ENCODE measurements around the gene PSPN. TPM values are rescaled to one million over a fixed set of nuclear protein-coding genes. Genes with fewer than 3 reads are reported as not detected.

The PSPN gene
- total and polyA plus RNA-seq, 9 of the 15 experiments (the other 6 are each of a cell fraction or from before 2014, with no cell fraction given), result 0.21 to 1.1 (median 0.58) TPM

- no peak for TF ChIP-seq ATF4 (CRISPR knock-in tag; IDR thresholded peaks at IDR 0.05)
- TF ChIP-seq CGGBP1 (CRISPR knock-in tag; IDR thresholded peaks at IDR 0.05), result no peak
- no peak for TF ChIP-seq ETV6 (IDR thresholded peaks at IDR 0.05; ENCODE audit: borderline replicate concordance in 1 of 2, low read depth in 2 of 2, low read length in 1 of 2)
- no peak for TF ChIP-seq ETV6 (CRISPR knock-in tag; IDR thresholded peaks at IDR 0.05; ENCODE audit: borderline replicate concordance)
- TF ChIP-seq TAF7 (tag; IDR thresholded peaks at IDR 0.05), result peak; percentile 80
- no peak for TF ChIP-seq MEF2A (IDR thresholded peaks at IDR 0.05; ENCODE audit: control insufficient read depth, low read depth, low read length)
- TF ChIP-seq LEF1 (IDR thresholded peaks at IDR 0.05), result peak; percentile 88; the same call in 1 of the 2 replicates
- TF ChIP-seq BRD9 (IDR thresholded peaks at IDR 0.05; ENCODE audit: low read depth, partially characterized antibody), result no peak
- peak; percentile 78 for TF ChIP-seq SMARCA5 (IDR thresholded peaks at IDR 0.05)
- peak; percentile 25; the same call in 1 of the 2 replicates for TF ChIP-seq NBN (IDR thresholded peaks at IDR 0.05; ENCODE audit: low read depth)
- TF ChIP-seq FOXO4 (CRISPR knock-in tag; IDR thresholded peaks at IDR 0.05), result no peak
- no peak for TF ChIP-seq COPS2 (conservative IDR thresholded peaks at IDR 0.05)
- no peak for TF ChIP-seq HDAC8 (tag; IDR thresholded peaks at IDR 0.05)
- no peak for TF ChIP-seq REST (IDR thresholded peaks at IDR 0.05; ENCODE audit: borderline replicate concordance)
- TF ChIP-seq REST (CRISPR knock-in tag; IDR thresholded peaks at IDR 0.05; ENCODE audit: low read depth), result 0 out of 2 replicates have a peak, but pooled peaks have one; percentile 59
- no peak for TF ChIP-seq ZNF436 (CRISPR knock-in tag; IDR thresholded peaks at IDR 0.05)
- no peak for TF ChIP-seq NR2C2 (CRISPR knock-in tag; IDR thresholded peaks at IDR 0.05)
- peak; percentile 93 for TF ChIP-seq NR2C2 (tag; IDR thresholded peaks at IDR 0.05)
- no peak for TF ChIP-seq NR2C1 (IDR thresholded peaks at IDR 0.05)
- TF ChIP-seq NR2C1 (tag; IDR thresholded peaks at IDR 0.05), result no peak
- peak; percentile 25; the same call in 1 of the 2 replicates for TF ChIP-seq ELF2 (CRISPR knock-in tag; IDR thresholded peaks at IDR 0.05)
These were observed 3.1 kb downstream of the PSPN start, which contains the start of gene ALKBH7 (continued) for GRCh38 chr19:6372594-6373095.
